COLO668 (cell line): ENCODE data around the gene STUM.

Experiments
- DNase-seq: peaks from one replicate; lab custom pipeline; 2025; ENCODE audit not compliant: unreplicated experiment; lab: John Stamatoyannopoulos, UW

STUM gene

DNA sequence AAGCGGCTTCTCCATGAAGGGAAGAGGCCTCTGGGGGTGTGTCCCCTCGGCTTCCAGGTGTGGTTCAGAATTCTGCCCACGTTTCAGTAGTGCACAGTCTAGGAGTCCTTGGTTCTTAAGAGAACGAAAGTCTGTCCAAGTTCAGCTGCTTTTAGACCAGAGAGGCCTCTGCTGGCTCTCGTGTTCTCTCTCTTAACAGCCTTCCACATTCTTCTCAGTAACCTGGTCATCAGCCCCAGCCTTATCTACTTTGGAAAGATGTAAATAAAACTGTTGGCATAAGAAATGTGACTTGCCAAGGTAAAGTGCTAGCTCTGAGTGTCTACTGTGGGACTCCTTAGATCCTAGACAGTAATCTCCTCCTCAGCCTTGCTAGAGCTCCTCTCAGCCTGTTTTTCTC, 15.3 kb upstream of the STUM start:
- no peak for DNase-seq

DNA sequence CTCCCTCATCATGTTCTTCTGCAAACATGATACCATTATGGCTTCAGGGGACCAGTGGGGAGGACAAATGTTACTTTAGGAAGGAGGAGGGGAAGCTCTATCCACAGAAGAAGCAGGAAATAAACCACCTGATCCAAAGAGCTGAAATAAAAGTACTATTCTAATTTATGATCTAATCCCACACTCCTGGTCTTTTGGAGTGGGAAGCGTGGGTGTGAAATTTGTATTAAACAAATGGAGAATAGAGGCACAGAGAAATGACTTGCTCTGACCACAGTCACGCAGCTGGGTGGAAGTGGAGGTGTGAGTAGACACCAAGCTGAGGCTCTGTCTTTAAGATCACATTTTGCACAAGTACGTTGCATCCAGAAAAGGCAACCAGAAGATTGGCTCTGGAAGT, 14.5 kb upstream of the STUM start:
- no peak for DNase-seq

DNA sequence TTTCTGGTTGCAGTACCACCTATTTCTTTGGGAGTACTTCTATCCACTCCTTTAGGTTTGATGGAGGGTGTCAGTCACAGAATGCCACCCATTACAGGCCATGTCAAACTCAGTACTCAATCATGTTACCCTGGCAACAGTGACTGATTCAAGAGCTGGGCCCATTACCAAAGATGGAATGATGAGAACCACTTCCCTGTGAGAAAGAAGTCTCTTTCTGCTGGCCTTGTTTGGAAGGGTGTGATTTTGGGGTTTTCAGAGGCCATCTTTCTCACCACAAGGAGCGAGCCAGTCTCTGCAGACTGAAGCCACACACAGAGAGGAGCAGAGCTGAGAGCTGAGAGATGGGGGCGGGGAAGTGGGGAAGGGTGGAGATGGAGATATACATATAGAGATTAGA, 13.9 kb upstream of the STUM start:
- no peak for DNase-seq

DNA sequence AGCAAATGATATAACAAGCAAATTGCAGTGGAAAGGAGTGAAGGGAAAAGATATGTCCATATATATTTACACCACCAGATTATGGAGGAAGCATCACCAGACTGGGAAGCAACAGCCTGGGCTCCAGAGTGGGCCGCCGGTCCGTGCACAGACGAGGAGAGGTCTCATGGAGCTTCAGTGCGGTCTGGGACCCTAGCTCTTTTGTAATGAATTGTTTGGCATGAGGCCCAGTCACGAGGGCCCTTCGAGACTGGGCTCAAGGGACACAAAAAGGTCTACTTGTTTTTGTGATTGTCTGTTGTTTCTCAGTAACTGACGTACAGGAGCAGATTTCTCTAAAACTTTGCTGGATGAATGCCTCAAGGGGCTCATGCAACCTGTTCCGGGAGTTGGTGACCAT, 12.9 kb upstream of the STUM start:
- DNase-seq: no peak

DNA sequence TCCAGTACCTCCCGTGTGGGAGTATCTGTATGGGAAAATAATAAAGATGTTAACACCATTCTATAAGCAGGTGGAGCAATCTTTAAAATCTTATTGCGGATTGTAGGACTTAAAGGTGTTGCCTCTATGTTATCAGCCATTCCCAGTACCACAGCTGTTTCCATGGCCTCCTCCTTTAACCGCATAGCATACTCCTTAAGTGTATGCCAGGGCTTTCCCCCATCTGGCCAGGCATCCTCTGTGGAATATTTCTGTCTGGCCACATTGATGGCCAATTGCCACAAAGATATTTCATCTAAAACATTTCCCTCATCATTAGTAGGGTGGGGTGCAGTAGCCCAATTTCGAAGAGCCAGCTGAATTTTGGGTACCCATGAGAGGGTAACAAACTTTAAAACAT, 7.3 kb upstream of the STUM start:
- no peak for DNase-seq

DNA sequence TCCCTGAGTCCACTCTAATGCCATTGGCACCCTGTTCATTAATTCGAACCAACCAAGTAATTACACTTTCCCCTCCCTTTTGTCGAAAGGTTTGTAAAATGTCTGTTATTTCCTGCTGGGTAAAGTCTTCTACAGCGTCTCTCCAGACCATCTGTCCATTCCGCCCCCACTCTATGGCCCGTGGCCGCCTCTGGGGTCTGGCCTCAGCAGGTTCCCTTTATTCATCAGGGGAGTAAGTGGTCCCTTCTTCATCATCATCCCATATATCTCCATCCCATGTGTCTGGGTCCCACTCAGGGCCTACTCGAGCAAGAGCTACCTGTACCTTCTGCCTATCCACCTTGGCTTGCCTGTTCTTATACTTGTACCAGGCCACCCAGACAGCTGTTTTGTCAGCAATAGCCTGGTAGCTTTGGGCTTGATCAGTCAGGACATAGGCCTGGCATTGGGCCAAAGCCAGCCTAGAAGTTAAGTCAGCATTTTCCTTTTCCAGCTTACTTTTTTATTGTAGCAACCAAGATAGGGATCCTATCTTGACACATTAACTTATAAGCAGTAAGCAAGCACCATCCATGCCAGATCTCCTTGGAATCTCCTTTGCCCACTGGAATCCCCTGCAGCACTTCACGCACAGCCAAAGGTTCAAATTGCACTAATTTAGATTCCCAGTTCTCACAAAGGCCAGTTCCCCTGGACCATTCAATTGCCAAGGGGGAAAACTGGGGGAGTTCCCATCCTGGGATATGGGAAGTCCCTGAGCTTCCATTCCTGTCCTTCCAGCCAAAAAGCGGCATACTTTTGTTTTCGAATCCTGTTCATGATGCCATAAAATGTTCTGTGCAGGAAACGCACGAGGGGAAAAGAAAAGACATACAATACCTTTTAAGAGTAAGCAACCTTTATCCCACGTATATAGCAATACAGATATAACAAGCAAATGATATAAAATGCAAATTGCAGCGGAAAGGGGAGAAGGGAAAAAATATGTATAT, 6.6 kb upstream of the STUM start:
- peak; percentile 75 for DNase-seq

DNA sequence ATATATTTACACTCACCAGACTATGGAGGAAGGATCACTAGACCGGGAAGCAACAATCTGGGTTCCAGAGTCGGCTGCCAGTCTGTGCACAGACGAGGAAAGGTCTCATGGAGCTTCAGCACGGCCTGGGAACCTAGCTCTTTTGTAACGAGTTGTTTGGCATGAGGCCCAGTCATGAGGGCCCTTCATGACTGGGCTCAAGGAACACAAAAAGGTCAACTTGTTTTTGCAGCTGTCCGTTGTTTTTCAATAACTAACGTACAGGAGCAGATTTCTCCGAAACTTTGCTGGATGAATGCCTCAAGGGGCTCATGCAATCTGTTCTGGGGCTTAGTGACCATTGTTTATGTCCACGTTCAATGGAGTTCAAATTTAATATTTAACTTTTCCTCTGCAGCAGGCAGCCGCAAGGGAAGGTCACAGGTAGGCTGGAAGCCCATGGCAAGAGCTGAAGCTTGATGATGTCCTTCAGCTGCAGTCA, 5.9 kb upstream of the STUM start:
- peak; percentile 89 for DNase-seq

DNA sequence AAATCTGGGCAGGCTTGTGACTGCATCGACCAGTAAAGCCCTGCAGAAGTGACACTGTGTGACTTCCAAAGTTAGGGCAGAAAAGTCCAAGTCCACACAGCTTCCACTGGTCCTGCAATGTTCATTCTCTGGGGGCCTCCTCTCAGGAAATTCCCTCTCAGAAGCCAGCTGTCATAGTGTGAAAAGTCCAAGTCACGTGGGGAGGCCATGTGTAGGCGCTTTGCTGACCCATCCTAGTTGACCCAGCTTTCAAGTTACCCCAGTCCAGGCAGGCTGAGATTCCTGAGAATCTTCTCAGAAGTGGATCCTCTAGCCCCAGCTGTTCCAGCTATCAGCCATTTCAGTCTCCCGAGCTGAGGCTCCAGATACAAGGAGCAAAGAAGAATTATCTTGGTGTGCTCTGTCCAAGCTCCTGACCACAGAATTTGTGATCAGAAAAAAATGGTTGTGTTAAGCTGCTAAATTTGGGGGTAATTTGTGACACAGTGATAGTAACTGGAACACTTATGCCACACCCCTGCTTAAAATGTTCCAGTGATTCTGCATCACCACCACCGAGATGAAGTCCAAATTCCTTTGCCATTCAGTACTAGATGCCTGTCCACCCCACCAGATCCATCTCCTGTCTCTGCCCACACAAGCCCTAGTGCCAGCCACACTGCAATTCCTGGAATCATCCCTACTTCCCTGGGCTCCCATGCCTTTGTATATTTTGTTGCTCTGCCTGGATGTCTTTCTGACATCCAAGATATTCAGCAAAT, 2.5 kb upstream of the STUM start:
- DNase-seq: no peak

DNA sequence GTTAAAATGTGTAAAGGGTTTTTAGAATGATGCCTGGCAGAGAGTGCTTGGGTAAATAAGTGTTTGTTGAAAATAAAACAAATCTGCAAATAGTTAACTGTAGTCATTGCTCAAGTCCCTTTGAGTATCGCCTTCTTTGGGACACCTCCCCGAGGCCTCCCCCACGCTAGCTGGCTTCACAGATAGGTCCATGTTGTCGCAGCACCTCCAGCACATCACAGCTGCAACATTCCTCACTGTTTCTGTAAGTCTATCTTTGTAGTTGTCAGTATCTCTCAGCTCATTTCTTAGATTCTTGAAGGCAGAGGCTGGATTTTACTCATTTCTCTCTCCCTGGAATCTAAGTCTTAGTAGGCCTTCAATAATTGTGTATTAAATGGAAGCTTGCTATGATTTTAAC, 1.6 kb upstream of the STUM start:
- no peak for DNase-seq

DNA sequence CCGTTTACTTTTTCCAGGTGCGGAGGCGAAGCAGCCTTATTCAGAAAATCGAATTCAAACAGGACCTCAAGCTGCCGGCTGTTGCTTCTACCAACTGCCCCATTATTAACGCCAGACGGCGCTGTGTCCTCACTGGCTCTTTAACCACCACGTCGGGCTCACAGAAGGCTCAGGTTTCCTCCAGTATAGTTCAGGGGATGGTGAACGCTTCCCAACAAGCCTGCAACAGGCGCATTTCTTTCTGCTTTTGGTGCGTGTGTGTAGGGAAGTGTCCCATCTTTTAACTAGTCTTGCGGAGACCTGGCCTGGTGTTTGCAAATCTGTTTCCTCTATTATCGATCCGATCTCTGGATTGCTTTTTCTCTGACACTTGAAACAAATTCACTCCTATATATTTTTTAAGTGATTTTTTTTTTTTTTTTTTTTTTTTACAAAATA, 791 bp upstream of the STUM start:
- DNase-seq: peak; percentile 94

DNA sequence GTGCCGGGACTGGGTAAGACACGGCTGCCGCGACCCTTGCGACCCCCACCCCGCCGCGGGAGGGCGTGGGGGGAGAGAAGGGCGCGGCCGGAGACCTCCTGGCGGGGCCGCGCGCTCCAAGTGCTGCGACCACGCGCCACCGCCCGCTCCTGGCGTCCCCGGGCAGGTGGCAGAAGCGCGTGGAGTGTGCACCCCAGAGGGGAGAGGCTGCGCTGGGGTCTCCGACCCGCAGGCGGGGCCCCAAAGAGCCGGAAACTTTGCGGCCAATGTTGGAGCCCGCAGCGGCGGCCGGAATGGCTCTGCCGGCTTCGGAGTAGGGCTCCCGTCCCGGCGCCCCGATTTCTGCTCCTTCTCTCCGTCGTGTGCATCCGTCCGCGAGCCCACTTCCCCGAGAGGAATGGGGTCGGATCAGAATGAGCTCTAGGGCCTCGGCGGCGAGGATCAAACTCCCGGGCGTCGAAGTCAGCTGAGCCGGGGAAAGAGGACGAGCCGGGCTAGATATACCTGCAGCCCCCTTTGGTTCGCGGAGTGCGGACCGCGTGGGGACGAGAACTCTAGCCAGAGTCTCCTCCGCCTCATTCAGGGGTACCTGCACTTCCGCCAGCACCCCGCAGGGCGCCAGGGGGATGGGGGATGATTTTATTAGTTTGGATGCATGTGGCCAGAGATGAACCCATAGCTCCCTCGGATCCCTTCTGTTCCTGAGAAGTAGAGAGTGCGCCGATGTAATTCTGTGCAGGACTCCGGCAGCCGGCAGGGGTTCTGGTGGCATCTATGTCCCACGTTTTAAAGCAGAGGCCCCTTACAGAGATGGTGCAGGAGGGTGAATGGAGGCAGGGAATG, 751 bp downstream of the STUM start:
- DNase-seq: peak; percentile 68

DNA sequence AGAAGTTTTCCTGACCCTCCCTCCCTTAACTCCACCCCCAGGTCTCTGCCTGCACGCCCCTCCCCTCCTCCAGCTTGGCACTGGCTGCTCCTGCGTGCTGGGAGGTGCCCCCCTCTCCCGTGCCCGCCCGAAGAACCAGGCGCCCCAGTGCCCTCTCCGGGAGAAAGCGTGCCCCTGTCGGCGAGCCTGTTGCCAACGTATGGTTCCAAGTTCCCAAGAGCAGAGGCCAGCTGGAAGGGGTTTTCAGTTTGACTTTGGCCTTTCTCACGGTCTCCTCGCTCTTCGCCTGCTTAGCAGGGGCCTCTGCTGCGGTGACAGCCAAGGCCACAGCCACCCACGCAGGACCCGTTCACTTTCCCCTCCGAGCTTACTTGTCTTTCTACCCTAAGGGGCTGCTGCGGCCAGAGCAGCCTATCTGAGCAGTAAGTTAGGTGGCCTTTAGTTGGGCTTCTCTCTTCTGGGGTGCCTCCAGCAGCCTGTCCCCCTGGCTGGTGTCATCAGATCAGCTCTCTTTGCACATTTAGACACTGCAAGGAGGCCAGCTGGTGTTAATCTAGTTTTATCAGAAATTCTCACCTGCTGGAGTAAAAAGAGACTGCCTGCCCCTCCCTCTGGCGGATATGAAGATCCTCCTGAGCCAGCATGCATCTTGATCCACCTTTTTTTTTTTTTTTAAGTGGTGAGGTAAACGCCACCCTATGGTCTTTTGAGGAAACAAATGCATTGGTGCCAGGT, 1.5 kb downstream of the STUM start:
- DNase-seq: peak; percentile 78

DNA sequence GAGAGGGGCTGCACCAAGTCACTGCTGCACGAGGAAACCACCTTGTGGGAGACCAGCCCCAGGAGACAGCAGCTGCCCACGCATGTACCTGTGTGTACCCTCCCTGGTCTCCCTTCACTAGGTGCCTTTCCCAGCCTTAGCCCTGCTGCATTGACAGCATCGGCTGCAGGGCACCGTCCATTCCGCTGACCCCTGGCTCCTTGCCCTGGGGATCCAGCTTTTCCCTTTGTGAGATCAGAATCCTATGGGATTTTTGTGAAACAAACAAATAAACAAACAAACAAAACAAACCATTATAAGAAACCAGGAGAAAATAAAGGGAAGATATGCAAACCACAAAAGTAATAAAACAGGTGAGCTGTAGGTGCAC, 2.1 kb downstream of the STUM start:
- DNase-seq: peak; percentile 50

DNA sequence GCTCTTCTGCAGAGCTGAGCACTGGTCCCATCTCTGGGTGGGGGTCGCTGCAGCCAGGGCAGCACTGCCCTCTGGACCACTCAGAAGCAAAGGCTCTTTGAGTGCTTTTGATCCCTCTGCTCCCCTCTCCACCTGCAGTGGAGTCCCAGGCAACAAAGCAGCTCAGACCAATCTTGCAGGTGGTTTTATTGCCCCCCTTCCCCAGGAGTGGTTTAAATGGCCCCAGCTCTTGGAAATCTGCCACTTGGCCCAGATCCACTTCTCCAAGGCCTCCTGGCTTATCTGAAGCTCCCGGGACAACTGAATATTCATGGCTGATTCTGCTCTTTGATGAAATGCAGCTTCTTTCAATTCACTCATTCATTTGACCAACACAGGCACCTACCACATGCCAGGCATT, 2.7 kb downstream of the STUM start:
- DNase-seq: no peak

DNA sequence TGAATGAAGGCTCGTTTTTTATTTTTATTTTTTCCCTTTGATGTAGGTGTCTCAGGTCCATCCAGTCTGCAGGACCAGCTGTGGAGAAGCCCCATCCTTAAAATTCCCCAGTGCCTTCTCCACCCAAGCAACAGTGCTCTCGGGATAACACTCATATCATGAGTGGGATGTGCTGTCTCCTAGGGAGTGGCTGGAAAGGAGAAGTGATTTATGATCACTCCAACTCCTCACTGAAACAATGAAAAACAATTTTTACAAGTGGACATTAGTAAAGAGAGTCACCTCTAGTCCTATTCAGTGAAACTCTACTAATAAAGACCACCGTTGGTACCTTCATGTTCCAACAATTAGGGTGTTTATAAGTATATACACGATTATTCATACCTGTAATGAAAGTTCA, 3.5 kb downstream of the STUM start:
- DNase-seq: no peak

DNA sequence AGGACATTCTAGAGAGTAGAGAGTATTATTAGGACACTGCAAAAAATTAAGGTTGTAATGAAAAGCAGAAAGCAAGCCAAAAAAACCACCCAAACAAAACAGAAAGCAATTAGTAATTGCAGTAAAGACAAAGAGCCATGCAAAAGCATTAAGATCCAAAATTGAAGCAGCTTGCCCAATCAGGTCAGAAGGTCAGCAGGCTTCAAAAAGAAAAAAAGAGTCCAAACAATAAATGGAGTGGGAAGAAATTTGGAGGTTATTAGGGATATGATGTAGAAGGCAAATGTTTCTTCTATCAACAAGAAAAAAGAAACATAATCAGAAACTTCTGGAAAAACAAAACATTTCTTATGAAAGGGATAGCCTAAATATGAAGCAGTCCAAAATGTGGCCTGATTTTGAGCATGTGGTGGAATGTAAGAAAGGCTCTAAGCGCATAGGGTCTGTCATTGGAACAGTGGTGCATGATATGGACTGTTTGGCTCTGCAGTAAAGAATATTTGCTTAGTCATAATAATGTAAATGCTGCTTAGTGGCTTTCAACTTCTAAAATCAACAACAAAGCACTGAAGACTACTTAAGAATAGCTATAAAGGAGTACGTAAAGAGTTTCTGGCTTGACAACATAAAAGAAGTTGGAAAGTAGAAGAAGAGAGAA, 4.8 kb downstream of the STUM start:
- no peak for DNase-seq

DNA sequence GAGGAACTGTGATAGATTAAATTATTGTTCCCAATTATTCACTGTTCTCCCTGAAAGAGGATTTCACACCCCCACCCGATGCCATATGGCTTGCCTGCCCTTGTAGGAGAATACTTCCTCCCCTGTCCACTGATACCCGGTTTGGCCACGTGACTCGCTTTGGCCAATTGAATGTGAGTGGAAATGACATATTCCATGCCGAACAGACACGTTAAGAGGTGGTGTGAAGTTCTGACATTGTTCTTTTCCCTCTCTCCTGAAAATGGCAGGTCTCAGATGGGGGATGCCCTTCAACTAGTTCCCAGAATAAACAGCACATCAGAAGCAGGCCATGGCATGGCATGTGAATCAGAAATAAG, 5.3 kb downstream of the STUM start:
- DNase-seq: no peak

DNA sequence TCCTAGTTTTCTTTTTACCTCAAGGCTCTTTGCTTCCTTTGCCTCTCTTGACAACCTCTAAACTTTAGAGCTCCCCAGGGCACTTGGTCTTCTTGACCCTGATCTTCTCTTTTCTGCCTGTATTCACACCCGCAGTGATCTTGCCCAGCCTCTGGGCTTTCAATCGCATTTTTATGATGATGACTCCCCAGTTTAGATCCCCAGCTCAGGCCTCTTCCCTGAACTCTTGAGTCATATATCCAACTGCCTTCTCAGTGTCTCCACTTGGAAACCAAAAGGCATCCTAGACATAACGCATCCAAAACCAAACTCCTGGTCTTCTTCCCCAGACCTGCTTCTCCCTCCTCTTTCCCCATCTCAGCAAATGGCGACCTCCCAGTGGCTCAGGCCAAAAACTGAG, 6.5 kb downstream of the STUM start:
- DNase-seq: no peak

DNA sequence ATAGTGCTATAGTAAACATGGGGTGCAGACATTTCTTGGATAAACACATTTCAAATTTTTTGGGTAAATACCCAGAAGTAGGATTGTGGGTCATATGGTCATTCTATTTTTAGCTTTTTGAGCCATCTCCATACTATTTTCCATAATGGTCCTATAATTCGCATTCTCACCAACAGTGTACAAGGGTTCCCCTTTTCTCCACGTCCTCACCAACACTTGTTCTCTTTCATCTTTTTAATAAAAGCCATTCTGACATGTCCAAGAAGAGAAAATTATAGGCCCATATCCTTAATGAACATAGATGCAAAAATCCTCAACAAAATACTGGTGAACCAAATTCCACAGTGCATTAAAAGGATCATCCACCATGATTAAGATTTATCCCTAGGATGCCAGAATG, 8.9 kb downstream of the STUM start:
- DNase-seq: no peak

DNA sequence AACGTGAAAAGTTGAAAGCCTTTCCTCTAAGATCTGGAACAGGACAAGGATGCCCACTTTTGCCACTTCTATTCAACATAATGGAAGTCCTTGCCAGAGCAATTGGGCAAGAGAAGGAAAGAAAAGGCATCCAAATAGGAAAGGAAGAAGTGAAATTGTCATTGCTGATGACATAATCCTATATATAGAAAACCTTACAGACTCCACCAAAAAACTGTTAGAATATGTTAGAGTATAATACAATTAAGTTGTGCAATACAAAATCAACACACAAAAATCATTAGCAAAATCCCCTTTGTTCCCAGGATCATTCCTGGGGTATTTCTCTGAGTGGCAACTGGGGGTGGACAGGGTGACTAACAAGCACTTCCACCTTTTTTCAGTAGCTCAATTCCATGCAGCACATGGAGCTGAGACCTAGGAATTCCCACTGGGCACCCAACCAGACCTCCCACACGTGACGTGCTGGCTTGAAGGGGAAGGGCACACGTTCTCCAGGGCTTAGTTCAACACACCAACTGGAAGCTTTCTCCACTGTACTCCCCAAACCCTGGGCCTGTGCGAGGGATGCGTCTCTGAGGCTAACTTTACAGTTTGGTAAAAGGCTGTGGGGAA, 9.6 kb downstream of the STUM start:
- DNase-seq: no peak
